ENCODE results near the gene IVD.
A peak's percentile ranks its signal among the peaks of the same experiment; 100 is the strongest.

Gene IVD

DNA sequence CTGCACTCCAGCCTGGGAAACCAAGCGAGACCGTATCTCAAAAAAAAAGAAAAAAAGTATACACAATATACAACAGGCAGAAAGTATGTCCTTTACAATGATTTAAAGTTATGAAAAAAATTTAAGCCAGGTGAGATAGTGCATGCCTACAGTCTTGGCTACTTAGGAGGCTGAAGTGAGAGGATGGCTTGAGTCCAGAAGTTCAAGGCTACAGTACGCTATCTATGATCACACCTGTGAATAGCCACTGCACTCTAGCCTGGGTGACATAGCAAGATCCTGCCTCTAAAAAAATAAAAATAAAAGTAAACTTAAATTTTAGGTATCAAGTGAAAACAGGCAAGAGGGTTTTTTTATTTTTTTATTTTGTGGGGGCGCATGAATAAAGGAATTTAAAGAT lies 26.2 kb upstream of the IVD start:
- DNase-seq = no peak

GRCh38 chr15:40379853-40380252 lies 25.7 kb upstream of the IVD start:
- no peak for DNase-seq

DNA sequence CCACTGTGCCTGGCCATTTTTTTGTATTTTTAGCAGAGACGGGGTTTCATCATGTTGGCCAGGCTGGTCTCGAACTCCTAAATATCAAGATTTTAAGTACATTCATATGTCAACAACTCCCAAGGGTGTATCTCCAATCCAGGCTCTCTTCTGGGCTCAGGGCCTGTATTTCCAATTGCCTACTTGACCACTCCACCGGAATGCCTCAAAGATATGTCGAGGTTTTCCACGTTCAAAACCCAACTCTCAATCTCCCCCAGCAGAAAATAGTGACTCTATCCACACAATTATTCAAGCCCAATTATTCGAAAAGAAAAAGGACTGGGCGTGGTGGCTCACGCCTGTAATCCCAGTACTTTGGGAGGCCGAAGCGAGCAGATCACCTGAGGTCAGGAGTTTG lies 25.0 kb upstream of the IVD start:
- DNase-seq = no peak

- DNase-seq = no peak
These were observed 23.6 kb upstream of the IVD start for GRCh38 chr15:40381818-40382529.

- peak; percentile 94 for DNase-seq
These were observed 22.8 kb upstream of the IVD start, which contains the start of gene KNSTRN for GRCh38 chr15:40382580-40383456. Gene KNSTRN, plus strand, starts transcription at chr15:40382721. Its CDS starts 115 bp downstream, at chr15:40382836.

GRCh38 chr15:40386480-40386879 lies 19.1 kb upstream of the IVD start:
- no peak for DNase-seq

- DNase-seq = no peak
These were observed 16.4 kb upstream of the IVD start for GRCh38 chr15:40388941-40389823.

DNA sequence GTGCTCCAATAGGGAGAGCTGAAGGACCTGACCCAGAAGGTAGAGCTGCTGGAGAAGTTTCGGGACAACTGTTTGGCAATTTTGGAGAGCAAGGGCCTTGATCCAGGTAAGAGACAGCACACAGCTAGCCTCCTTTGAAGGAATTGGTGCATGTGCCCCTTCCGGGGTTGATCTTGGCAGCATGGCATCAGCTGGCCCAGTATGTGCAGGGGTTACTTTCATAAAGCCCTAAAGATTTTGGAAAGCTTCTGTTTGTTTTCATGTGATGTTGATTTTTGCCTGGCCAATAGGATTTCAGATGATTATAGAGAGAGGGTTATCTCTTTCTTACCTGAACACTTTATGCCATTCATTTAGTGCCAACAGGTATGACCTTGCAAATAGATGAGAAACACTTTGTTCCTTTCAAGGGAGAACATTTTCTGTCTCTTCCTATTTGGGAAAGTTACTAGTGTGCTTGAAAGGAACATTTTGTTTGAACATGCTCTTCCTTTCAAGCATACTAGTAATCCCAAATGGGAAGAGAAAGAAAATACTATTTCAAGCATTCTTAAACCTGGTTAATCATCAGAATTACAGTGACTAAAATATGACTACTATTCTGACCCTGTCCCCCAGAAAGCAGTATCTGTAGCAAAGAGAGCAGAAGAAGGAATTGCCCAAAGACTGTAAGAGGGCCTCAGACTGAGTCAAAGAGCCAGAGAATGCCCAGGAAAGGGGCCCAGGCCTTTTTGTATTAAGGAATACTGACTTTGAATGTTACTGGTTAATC lies 15.6 kb upstream of the IVD start:
- DNase-seq = no peak

- no peak for DNase-seq
These were observed 12.3 kb upstream of the IVD start for GRCh38 chr15:40392986-40393948.

- no peak for DNase-seq
These were observed 7.7 kb upstream of the IVD start for GRCh38 chr15:40397688-40398412.

DNA sequence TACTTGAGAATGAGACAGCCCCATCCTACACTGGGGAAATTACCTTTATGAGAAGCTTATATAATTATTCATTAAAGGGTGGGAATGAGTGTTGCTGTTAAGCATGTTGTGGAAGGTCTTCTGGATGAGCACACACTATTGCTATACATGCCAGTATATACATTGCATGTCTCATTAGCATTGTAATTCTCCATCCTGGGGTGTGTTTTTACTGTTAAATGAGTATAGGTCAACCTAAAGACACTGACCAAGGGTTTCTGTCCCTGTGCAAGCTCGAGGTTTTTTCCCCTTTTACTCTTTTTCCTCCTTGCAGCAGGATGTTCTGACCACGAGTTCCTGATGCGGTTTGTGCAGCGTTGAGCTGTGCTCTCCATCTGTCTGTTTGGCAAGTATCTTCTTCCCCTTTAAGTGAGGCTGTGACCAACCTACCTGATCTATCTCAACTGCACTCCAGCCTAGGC lies 7.2 kb upstream of the IVD start:
- DNase-seq = peak; percentile 25

- DNase-seq = no peak
These were observed 6.2 kb upstream of the IVD start for GRCh38 chr15:40399370-40399769.

- DNase-seq = no peak
These were observed 1.9 kb downstream of the IVD start for GRCh38 chr15:40407330-40407990.

DNA sequence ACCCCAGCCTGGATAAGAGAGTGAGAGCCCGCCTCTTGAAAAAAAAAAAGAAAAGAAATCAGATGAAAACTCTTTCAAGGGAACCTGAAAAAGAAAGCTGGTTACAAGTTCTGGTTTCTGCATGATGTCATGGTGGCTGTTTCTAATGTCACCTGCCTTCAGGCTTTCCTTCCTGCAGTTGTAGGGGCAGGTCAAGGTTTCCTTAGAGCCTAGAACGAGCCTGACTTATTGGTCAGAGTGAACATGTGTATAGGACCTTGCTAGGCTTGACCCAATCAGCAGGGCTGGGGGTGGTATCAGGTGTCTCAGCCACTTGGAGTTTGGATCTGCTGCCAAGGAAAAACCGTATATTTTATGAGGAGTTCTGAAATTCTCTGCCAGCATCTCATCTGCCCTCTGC lies 3.8 kb downstream of the IVD start:
- DNase-seq = no peak

GRCh38 chr15:40410476-40410875 lies 4.9 kb downstream of the IVD start:
- no peak for DNase-seq

GRCh38 chr15:40412095-40412759 lies 6.6 kb downstream of the IVD start:
- DNase-seq = no peak

DNA sequence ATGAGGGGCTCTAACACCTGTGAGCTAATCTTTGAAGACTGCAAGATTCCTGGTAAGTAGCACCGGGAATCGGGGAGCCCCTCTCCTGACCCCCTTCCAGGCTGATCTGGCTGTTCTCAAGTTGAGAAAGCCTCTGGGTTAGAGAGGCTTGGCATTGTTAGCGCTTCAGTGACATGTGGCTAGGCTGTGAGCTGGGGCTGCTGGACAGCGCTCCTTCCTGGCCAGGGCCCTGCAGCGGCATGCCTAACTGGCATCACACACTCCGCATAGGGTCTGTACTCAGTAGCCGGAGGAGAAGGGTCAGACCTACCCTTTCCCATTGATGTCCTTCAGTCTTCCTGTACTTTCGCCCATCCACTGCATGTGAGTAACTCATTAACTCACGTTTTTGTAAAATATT lies 7.4 kb downstream of the IVD start:
- DNase-seq = no peak

DNA sequence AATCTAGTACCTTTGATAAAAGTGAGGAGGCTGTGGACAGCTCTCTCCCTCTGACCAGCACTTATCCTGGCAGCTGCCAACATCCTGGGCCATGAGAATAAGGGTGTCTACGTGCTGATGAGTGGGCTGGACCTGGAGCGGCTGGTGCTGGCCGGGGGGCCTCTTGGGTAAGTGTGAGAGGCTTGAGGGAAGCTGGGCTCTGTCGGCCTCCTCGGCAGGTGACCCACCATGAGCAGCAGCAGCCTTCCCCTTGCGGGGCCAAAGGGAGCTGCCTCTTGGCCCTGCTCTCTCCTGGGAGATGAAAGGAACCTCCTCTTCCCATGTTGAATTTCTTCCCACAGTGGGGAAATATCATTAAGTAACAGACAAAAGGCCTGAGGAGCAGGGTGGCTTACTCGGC lies 9.2 kb downstream of the IVD start:
- no peak for DNase-seq

DNA sequence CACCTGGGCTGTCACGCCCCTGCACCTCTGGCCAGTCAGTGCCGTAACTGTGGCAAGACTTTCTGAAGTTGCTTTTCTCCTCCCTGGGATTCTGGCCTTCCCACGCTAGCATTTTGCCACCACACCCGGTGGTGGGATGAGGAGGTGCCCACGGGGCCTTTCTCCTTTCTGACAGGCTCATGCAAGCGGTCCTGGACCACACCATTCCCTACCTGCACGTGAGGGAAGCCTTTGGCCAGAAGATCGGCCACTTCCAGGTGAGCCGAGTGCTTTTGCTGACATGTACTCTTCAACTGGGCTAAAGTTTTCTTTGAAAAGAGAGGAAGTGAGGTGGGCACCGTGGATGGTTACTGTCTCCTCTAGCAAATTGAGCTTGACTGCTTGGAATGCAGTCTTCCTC lies 9.6 kb downstream of the IVD start:
- no peak for DNase-seq
